HuH-7.5 (cell line): ENCODE data around the gene GRIA2.

Experiments used
- DNase-seq: peaks from one replicate; pipeline ENCODE4 v3.0.0; 2011; ENCODE audit warnings: low spot score

GRIA2 gene

GRCh38 chr4:157372567-157372966, 152.0 kb downstream of the GRIA2 start:
- DNase-seq: no peak

GRCh38 chr4:157389741-157390140, 169.2 kb downstream of the GRIA2 start:
- no peak for DNase-seq

- no peak for DNase-seq
Measured at GRCh38 chr4:157405070-157405469, 184.5 kb downstream of the GRIA2 start.
